GM10248 (cell line): Measurements from ENCODE around the gene SATB2.

ENCODE experiments used
- CTCF ChIA-PET: fragments of 300-600 bp; sonication (Branson Sonifier 250); formaldehyde crosslinking; extraction: SDS; loops from one replicate; lab custom pipeline; 2021; ENCODE audit warnings: antibody characterized with exemption; lab: Yijun Ruan, JAX
- POLR2A ChIA-PET: fragments of 350-650 bp; sonication (Branson Sonifier 250); formaldehyde crosslinking; extraction: SDS; loops from one replicate; lab custom pipeline; 2020; ENCODE audit warnings: antibody characterized with exemption; lab: Yijun Ruan, JAX
- DNase-seq: peaks from one replicate; pipeline ENCODE4 v3.0.0; 2012; ENCODE audit errors: extremely low spot score
- TF ChIP-seq, protein P1 (sequence below): IDR thresholded peaks from 2 replicates; pipeline ENCODE4 v1.5.1; 2012; ENCODE audit warnings: mild to moderate bottlenecking, low read depth; ENCODE audit errors: extremely low read depth, missing control alignments, control extremely low read depth

Gene SATB2

DNA sequence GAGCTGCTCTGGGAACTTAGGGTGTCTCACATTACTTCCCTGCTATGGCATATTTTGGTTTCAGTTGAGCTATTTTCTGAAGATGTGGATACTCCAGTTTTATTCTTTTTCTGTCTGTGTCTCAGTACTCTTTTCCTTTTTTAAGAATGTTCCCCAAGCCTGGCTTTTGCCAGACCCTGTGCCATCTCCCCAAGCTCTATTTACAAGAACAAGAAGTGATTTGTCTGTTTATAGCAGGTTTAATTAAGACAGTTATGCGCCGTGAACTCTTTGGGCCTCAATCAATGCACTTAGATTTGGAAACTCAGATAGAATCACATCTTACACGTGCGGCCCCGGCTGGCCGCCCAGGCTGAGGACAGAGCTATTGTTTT is 8.9 kb upstream of the SATB2 start:
- ChIA-PET CTCF (interaction anchor here (1.0 to 1.8 kb wide), 2 partner anchors 19 to 21 kb away, joined by 4 to 5 read pairs; no protein-coding TSS in a partner anchor), POLR2A (no interaction called here)
- DNase-seq: no peak
- TF ChIP-seq, protein P1, sequence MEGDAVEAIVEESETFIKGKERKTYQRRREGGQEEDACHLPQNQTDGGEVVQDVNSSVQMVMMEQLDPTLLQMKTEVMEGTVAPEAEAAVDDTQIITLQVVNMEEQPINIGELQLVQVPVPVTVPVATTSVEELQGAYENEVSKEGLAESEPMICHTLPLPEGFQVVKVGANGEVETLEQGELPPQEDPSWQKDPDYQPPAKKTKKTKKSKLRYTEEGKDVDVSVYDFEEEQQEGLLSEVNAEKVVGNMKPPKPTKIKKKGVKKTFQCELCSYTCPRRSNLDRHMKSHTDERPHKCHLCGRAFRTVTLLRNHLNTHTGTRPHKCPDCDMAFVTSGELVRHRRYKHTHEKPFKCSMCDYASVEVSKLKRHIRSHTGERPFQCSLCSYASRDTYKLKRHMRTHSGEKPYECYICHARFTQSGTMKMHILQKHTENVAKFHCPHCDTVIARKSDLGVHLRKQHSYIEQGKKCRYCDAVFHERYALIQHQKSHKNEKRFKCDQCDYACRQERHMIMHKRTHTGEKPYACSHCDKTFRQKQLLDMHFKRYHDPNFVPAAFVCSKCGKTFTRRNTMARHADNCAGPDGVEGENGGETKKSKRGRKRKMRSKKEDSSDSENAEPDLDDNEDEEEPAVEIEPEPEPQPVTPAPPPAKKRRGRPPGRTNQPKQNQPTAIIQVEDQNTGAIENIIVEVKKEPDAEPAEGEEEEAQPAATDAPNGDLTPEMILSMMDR: no peak

DNA sequence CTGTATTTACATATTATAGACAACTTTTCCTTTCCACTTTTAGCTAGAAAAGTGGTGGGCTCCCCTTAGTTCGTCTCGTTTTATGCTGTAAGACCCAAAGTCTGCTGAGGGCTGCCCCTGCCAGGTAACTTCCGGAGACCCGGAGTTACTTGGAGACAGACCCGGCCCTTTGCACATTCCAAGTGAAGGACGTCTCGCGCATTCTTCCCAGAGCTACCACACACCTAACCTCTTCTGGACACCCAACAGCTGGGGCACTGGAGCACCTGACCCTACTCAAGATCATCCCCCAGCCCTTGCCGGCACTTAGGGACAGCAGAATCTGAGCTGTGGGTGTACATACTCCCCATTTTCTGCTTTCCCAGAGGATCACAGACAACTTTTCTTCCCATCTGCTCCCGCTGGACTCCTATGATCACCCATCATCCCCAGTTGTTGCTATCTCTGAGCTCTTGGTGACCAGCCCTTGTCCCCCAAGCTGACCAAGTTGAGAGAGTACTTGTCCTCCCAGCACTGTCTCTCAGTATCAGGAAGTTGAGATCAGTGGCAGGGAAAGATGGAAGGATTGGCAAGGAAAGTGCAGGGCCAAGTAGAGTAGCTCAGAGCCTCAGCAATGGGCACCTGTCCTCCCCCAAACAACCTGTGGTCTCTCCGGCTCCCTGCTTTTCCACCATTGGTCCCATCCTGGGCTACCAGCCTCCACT is 8.4 kb upstream of the SATB2 start:
- TF ChIP-seq, protein P1: no peak
- POLR2A ChIA-PET: no interaction called here
- CTCF ChIA-PET: interaction anchor here (1.0 to 1.8 kb wide), 3 partner anchors 12 to 22 kb away, joined by 3 to 5 read pairs (median 4); no protein-coding TSS in a partner anchor
- DNase-seq: no peak

- TF ChIP-seq, protein P1: no peak
- CTCF ChIA-PET: interaction anchor here (1.1 kb wide), 2 partner anchors 13 to 1090 kb away, joined by 3 read pairs; no protein-coding TSS in a partner anchor
Observed at GRCh38 chr2:199465390-199465789, 7.7 kb upstream of the SATB2 start.

DNA sequence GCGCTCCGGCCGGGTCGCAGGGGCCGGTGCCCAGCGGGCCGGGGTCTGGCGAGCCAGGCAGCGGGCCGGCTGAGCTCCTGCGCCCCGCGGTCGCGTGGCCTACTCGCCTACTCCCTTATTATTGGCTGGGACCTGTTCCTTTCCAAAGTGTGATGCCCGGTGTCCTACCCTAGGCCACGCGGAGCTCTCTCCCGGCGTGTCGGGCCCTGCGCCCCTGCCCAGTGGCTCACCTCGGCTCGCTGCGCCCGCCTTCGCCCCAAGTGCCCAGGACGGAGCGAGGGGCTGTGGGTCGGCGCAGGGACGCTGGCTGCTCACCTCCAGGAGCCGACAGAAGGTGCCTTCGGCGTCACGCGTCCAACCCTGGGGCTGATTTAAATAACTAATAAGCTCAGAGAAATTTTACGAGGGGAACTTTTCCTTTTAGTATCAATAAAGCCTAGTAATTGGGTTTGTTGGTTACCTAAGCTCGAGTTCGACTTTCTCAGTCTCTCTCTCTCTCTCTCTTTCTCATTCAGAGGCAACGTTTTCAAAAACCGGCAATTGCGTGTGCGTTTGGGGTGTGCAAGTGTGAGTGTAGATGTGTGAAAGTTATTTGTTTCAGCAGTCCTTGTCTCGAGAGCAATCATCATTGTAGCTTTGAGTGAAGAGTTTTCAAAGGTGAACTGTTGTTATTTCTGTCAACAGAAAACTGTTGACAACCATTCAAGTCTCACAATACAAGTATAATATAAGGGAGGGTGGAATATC is 7.0 kb upstream of the SATB2 start:
- ChIA-PET CTCF (interaction anchor here (1.1 kb wide), 1 partner anchor 1090 kb away, joined by 3 read pairs; no protein-coding TSS in a partner anchor), POLR2A (no interaction called here)
- TF ChIP-seq, protein P1: no peak
- no peak for DNase-seq

More at GRCh38 chr2:199465390-199465789, 7.7 kb upstream of the SATB2 start:
- POLR2A ChIA-PET: no interaction called here
- DNase-seq: no peak

GRCh38 chr2:199463708-199464605 is 6.2 kb upstream of the SATB2 start:
- TF ChIP-seq, protein P1: no peak
- no peak for DNase-seq
- ChIA-PET POLR2A (no interaction called here), CTCF (interaction anchor here (1.1 kb wide), 1 partner anchor 1089 kb away, joined by 3 read pairs; no protein-coding TSS in a partner anchor)
